Endothelial cell of umbilical vein (primary cell): ENCODE results near the gene REEP5. TPM values are rescaled to one million over a fixed set of nuclear protein-coding genes. Genes with fewer than 3 reads are reported as not detected.

ENCODE experiments used
- BruUV-seq: library from RNA; stranded (reverse); fragments of 400-500 nt; replicated peaks from 2 replicates; lab custom pipeline; 2021; lab: Mats Ljungman, UMichigan
- CTCF ChIA-PET: fragments of 300-600, 350-600 bp; sonication (Branson Sonifier 250); formaldehyde crosslinking; loops from one replicate; lab custom pipeline; 2021; ENCODE audit warnings: antibody characterized with exemption, inconsistent platforms; lab: Charles Lee
- POLR2A ChIA-PET: fragments of 300-600, 350-600 bp; sonication (Branson Sonifier 250); formaldehyde crosslinking; loops from one replicate; lab custom pipeline; 2021; ENCODE audit warnings: antibody characterized with exemption, inconsistent platforms; lab: Charles Lee
- DNase-seq: peaks from one replicate; pipeline ENCODE4 v3.0.0-alpha.2; 2011; ENCODE audit warnings: low read depth, low spot score
- FAIRE-seq: peaks from 2 replicates; lab custom pipeline; 2011; peaks lifted over from hg19 to GRCh38; lab: Jason Lieb, UNC
- H2AFZ ChIP-seq: 2 replicates; pipeline ENCODE4 v1.6.0; 2012; ENCODE audit warnings: low read depth, low read length, control low read depth, inconsistent platforms
- H3K27ac ChIP-seq: 2 replicates; pipeline ENCODE4 v1.5.1; 2011; ENCODE audit warnings: low read depth, mild to moderate bottlenecking, control low read depth, low read length, moderate library complexity; ENCODE audit not compliant: insufficient read depth
- H3K27me3 ChIP-seq, 2 experiments: 2 replicates each; pipeline versions ENCODE4 v1.6.0 to v1.6.1; 2011; ENCODE audit warnings: low read length in 2 of 2, mixed read lengths in 1 of 2; ENCODE audit not compliant: control insufficient read depth in 2 of 2, insufficient read depth in 2 of 2
- H3K36me3 ChIP-seq, 2 experiments: 2 replicates in 1 of 2; 3 replicates in 1 of 2; pipeline ENCODE4 v1.5.1; 2011; ENCODE audit warnings: low read length in 2 of 2, mild to moderate bottlenecking in 1 of 2, moderate library complexity in 1 of 2; ENCODE audit not compliant: control insufficient read depth in 2 of 2, insufficient read depth in 2 of 2; ENCODE audit errors: extremely low read depth in 1 of 2
- H3K4me1 ChIP-seq: 3 replicates; pipeline ENCODE4 v1.5.1; 2011; ENCODE audit warnings: mild to moderate bottlenecking, low read length; ENCODE audit not compliant: control insufficient read depth, insufficient read depth; ENCODE audit errors: extremely low read depth
- H3K4me2 ChIP-seq: 2 replicates; pipeline ENCODE4 v1.6.1; 2011; ENCODE audit warnings: low read length, control low read depth, mixed read lengths; ENCODE audit not compliant: insufficient read depth
- H3K4me3 ChIP-seq, 3 experiments: fragments of 200-600 bp in 1 of 3; sonication (generic), shearing (Covaris generic) in 1 of 3; replicated peaks in 1 of 3; 2 replicates each; pipeline ENCODE4 v1.5.1; 2011 to 2016; ENCODE audit warnings: control low read depth in 3 of 3, low read length in 3 of 3, mild to moderate bottlenecking in 2 of 3, inconsistent platforms in 1 of 3, low read depth in 1 of 3, moderate library complexity in 1 of 3; ENCODE audit not compliant: insufficient read depth in 1 of 3
- H3K79me2 ChIP-seq: 2 replicates; pipeline ENCODE4 v1.6.0; 2012; ENCODE audit warnings: low read length, inconsistent platforms; ENCODE audit not compliant: control insufficient read depth, insufficient read depth
- H3K9ac ChIP-seq: replicated peaks from 2 replicates; pipeline ENCODE3; 2011; ENCODE audit warnings: low read length, control low read depth; ENCODE audit not compliant: insufficient read depth; ENCODE audit errors: extremely low read depth
- H3K9me1 ChIP-seq: replicated peaks from 3 replicates; pipeline ENCODE4 v1.6.0; 2011; ENCODE audit warnings: mild to moderate bottlenecking, low read length; ENCODE audit not compliant: control insufficient read depth, insufficient read depth; ENCODE audit errors: extremely low read depth
- H3K9me3 ChIP-seq: replicated peaks from 2 replicates; pipeline ENCODE4 v1.5.1; 2012; ENCODE audit warnings: low read length, inconsistent platforms; ENCODE audit not compliant: control insufficient read depth, insufficient read depth
- H4K20me1 ChIP-seq: replicated peaks from 2 replicates; pipeline ENCODE3; 2011; ENCODE audit warnings: mild to moderate bottlenecking, low read length; ENCODE audit not compliant: control insufficient read depth, insufficient read depth; ENCODE audit errors: extremely low read depth
- EZH2 ChIP-seq: IDR thresholded peaks from 2 replicates; pipeline ENCODE4 v1.6.1; 2012; ENCODE audit warnings: borderline replicate concordance, low read depth, mild to moderate bottlenecking, moderate library complexity, low read length, inconsistent platforms; ENCODE audit not compliant: severe bottlenecking
- FOS ChIP-seq: IDR thresholded peaks from 2 replicates; pipeline ENCODE4 v1.6.1; 2011; ENCODE audit warnings: mild to moderate bottlenecking, low read length, moderate library complexity, borderline replicate concordance; ENCODE audit not compliant: insufficient read depth
- GATA2 ChIP-seq: IDR thresholded peaks from 2 replicates; pipeline ENCODE4 v1.7.0; 2011; ENCODE audit warnings: low read depth, mild to moderate bottlenecking, moderate library complexity, mixed read lengths, low read length; ENCODE audit not compliant: insufficient read length, insufficient read depth
- JUN ChIP-seq: IDR thresholded peaks from 2 replicates; pipeline ENCODE4 v1.6.1; 2011; ENCODE audit warnings: borderline replicate concordance, low read depth; ENCODE audit not compliant: insufficient read length, insufficient read depth
- MYC ChIP-seq: IDR thresholded peaks from one replicate; pipeline ENCODE4 v1.6.1; 2011; ENCODE audit warnings: mild to moderate bottlenecking, low read depth, low read length
- POLR2A ChIP-seq: IDR thresholded peaks from 2 replicates; pipeline ENCODE4 v1.6.1; 2012; ENCODE audit warnings: low read depth, mild to moderate bottlenecking, control low read depth, low read length
- POLR2AphosphoS5 ChIP-seq: IDR thresholded peaks from 2 replicates; pipeline ENCODE4 v1.6.1; 2012; ENCODE audit warnings: low read depth, mild to moderate bottlenecking, control low read depth, low read length, moderate library complexity; ENCODE audit not compliant: insufficient read depth
- dilution Hi-C: fragments of 300-500 bp; cut with MboI; formaldehyde crosslinking; loops from one replicate; pipeline ENCODE4 v1.15.0; 2019; ENCODE audit warnings: low sequenced_read_pairs; ENCODE audit not compliant: extremely low pct_ligation_motif_present
- intact Hi-C: fragments of 100-400 bp; cut with micrococcal nuclease; formaldehyde crosslinking; loops from one replicate; pipeline ENCODE4 v1.10.0; 2022
- polyA plus RNA-seq, 4 experiments: library from polyadenylated mRNA; depleted of rRNA in 3 of 4; stranded (reverse) in 3 of 4; unstranded in 1 of 4; fragments of >200 nt; gene quantifications; 2 replicates each; pipeline versions ENCODE4 v1.2.1 to v1.2.3, GENCODE V29; 2011 to 2012; ENCODE audit warnings: missing spikeins in 1 of 4
- total RNA-seq: library from RNA; stranded (reverse); gene quantifications from 2 replicates; pipeline ENCODE4 v1.2.3, GENCODE V29; 2021
- TF ChIP-seq, protein P1 (sequence below): IDR thresholded peaks from 2 replicates; pipeline ENCODE4 v1.6.1; 2011; ENCODE audit not compliant: insufficient read depth, insufficient read length
- TF ChIP-seq, protein P2 (sequence below), 2 donors: IDR thresholded peaks; 1 replicate in 1 of 2; 2 replicates in 1 of 2; pipeline ENCODE4 v1.5.1; 2011; ENCODE audit warnings: low read length in 2 of 2, mild to moderate bottlenecking in 2 of 2, moderate library complexity in 2 of 2, control low read depth in 1 of 2, inconsistent platforms in 1 of 2, low read depth in 1 of 2; ENCODE audit not compliant: insufficient read depth in 1 of 2; ENCODE audit errors: extremely low read depth in 1 of 2

Gene REEP5
- total and polyA plus RNA-seq, 2 donors (not counting 3 experiments of a cell fraction or from before 2014, with no cell fraction given) = 98.0 to 163 TPM

DNA sequence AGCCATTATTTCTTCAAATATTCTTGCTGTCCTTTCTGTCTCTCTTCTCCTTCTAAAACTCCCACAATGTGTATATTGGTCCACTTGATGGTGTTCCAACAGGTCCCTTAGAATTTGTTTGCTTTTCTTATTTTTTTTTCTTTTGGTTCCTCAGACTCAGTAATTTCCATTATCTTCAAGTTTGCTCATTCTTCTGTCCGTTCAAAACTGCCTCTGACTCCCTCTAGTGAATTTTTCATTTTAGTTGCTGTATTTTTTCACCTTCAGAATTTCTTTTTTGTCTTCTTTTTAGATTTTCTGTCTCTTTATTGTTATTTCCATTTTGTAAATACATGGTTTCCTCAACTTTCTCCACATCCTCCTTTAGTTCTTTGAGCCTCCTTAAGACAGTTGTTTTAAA is 67.4 kb downstream of the REEP5 start:
- no peak overlapping the region for H2AFZ ChIP-seq
- no TSS peak for BruUV-seq
- no peak overlapping the region for H3K9ac ChIP-seq
- H3K4me1 ChIP-seq = no peaks in the 10 kb centered on the region
- H3K4me3 ChIP-seq = no peak overlapping the region
- dilution Hi-C loops (no loop called here), intact Hi-C loops (no loop called here)
- FAIRE-seq (no peak), DNase-seq (no peak)
- H3K36me3 ChIP-seq = no peaks in the 10 kb centered on the region
- H3K9me1 ChIP-seq = no peaks in the 10 kb centered on the region
- H3K27ac ChIP-seq = no peak overlapping the region
- peaks cover 6 to 17% of the 10 kb centered on the region in 2 experiments for H3K27me3 ChIP-seq
- TF ChIP-seq POLR2A = no peak
- no peak for TF ChIP-seq FOS
- TF ChIP-seq POLR2AphosphoS5 = no peak
- TF ChIP-seq GATA2 = no peak
- TF ChIP-seq EZH2 = no peak
- TF ChIP-seq, protein P1, sequence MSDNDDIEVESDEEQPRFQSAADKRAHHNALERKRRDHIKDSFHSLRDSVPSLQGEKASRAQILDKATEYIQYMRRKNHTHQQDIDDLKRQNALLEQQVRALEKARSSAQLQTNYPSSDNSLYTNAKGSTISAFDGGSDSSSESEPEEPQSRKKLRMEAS = no peak
- TF ChIP-seq, protein P2, sequence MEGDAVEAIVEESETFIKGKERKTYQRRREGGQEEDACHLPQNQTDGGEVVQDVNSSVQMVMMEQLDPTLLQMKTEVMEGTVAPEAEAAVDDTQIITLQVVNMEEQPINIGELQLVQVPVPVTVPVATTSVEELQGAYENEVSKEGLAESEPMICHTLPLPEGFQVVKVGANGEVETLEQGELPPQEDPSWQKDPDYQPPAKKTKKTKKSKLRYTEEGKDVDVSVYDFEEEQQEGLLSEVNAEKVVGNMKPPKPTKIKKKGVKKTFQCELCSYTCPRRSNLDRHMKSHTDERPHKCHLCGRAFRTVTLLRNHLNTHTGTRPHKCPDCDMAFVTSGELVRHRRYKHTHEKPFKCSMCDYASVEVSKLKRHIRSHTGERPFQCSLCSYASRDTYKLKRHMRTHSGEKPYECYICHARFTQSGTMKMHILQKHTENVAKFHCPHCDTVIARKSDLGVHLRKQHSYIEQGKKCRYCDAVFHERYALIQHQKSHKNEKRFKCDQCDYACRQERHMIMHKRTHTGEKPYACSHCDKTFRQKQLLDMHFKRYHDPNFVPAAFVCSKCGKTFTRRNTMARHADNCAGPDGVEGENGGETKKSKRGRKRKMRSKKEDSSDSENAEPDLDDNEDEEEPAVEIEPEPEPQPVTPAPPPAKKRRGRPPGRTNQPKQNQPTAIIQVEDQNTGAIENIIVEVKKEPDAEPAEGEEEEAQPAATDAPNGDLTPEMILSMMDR (IDR thresholded peaks at IDR 0.05; ENCODE audit: extremely low read depth in 1 of 2, insufficient read depth in 1 of 2, low read depth in 1 of 2, low read length in 2 of 2) = no peak
- no peak for TF ChIP-seq JUN
- TF ChIP-seq MYC = no peak
- ChIA-PET POLR2A (no interaction called here), CTCF (interaction anchor here (0.9 kb wide), 1 partner anchor 81 kb away, joined by 3 read pairs; no protein-coding TSS in a partner anchor)
- no peaks in the 10 kb centered on the region for H4K20me1 ChIP-seq
- no peaks in the 10 kb centered on the region for H3K9me3 ChIP-seq
- no peaks in the 10 kb centered on the region for H3K79me2 ChIP-seq
- H3K4me2 ChIP-seq = no peak overlapping the region
